SK-N-SH treated with all-trans-retinoic acid at 6 μM for 48 hours (cell line): ENCODE results near the gene SBF2.

Experiments
- ATAC-seq: fragments of 200-7000 bp; cut with Tn5 transposase; 3 replicates; pipeline ENCODE4 v1.9.1; 2020; ENCODE audit warnings: mild to moderate bottlenecking, moderate library complexity
- ARNTL ChIP-seq: fragments of 450-650 bp; formaldehyde crosslinking; IDR thresholded peaks from 2 replicates; pipeline ENCODE4 v1.5.0; 2020; ENCODE audit warnings: low read depth, mild to moderate bottlenecking, moderate library complexity, borderline replicate concordance
- BACH2 ChIP-seq: fragments of 250-450 bp; sonication (Bioruptor Pico); IDR thresholded peaks from 2 replicates; pipeline ENCODE4 v1.9.0; 2021; ENCODE audit warnings: mild to moderate bottlenecking, borderline replicate concordance
- CREB5 ChIP-seq: fragments of 250-450 bp; sonication (Bioruptor Pico); IDR thresholded peaks from 2 replicates; pipeline ENCODE4 v1.5.1; 2020; ENCODE audit warnings: low read depth, mild to moderate bottlenecking, moderate library complexity
- CSDC2 ChIP-seq: fragments of 250-450 bp; sonication (Bioruptor Pico); IDR thresholded peaks from 2 replicates; pipeline ENCODE4 v1.5.0; 2020; ENCODE audit warnings: mild to moderate bottlenecking, moderate library complexity
- ESRRG ChIP-seq: fragments of 250-450 bp; sonication (Bioruptor Pico); IDR thresholded peaks from 2 replicates; pipeline ENCODE4 v1.6.1; 2021; ENCODE audit warnings: mild to moderate bottlenecking
- GLIS3 ChIP-seq: fragments of 250-450 bp; sonication (Bioruptor Pico); IDR thresholded peaks from 2 replicates; pipeline ENCODE4 v1.5.0; 2020; ENCODE audit warnings: mild to moderate bottlenecking, moderate library complexity
- ISL1 ChIP-seq: fragments of 250-450 bp; sonication (Bioruptor Pico); IDR thresholded peaks from 2 replicates; pipeline ENCODE4 v2.1.2; 2022; ENCODE audit warnings: mild to moderate bottlenecking, moderate library complexity
- OSR1 ChIP-seq: fragments of 250-450 bp; sonication (Bioruptor Pico); IDR thresholded peaks from 2 replicates; pipeline ENCODE4 v1.8.0; 2022; ENCODE audit warnings: moderate library complexity, mild to moderate bottlenecking, inconsistent platforms
- PPARA ChIP-seq: fragments of 250-450 bp; sonication (Bioruptor Pico); IDR thresholded peaks from 2 replicates; pipeline ENCODE4 v1.5.0; 2020; ENCODE audit warnings: mild to moderate bottlenecking, borderline replicate concordance
- RARB ChIP-seq: fragments of 250-450 bp; sonication (Bioruptor Pico); IDR thresholded peaks from 2 replicates; pipeline ENCODE4 v1.8.0; 2021; ENCODE audit warnings: mild to moderate bottlenecking, moderate library complexity
- TCF4 ChIP-seq: fragments of 250-450 bp; sonication (Bioruptor Pico); IDR thresholded peaks from 2 replicates; pipeline ENCODE4 v1.8.0; 2021; ENCODE audit warnings: mild to moderate bottlenecking, moderate library complexity, borderline replicate concordance
- TOX ChIP-seq: fragments of 250-450 bp; sonication (Bioruptor Pico); IDR thresholded peaks from 2 replicates; pipeline ENCODE4 v1.8.0; 2021; ENCODE audit warnings: mild to moderate bottlenecking, moderate library complexity, borderline replicate concordance
- TSHZ2 ChIP-seq: fragments of 250-450 bp; sonication (Bioruptor Pico); IDR thresholded peaks from 2 replicates; pipeline ENCODE4 v1.5.0; 2020; ENCODE audit warnings: mild to moderate bottlenecking, moderate library complexity
- ZFP3 ChIP-seq: fragments of 250-450 bp; sonication (Bioruptor Pico); IDR thresholded peaks from 2 replicates; pipeline ENCODE4 v1.5.0; 2020; ENCODE audit warnings: mild to moderate bottlenecking, moderate library complexity
- ZFP30 ChIP-seq: fragments of 450-650 bp; formaldehyde crosslinking; IDR thresholded peaks from 2 replicates; pipeline ENCODE4 v1.5.0; 2022; ENCODE audit warnings: mild to moderate bottlenecking, moderate library complexity
- ZNF565 ChIP-seq: fragments of 450-650 bp; formaldehyde crosslinking; conservative IDR thresholded peaks from 2 replicates; pipeline ENCODE4 v1.5.0; 2020; ENCODE audit warnings: low read depth, mild to moderate bottlenecking, moderate library complexity
- ZNF70 ChIP-seq: fragments of 450-650 bp; formaldehyde crosslinking; IDR thresholded peaks from 2 replicates; pipeline ENCODE4 v1.5.0; 2020; ENCODE audit warnings: mild to moderate bottlenecking, moderate library complexity
- ZNF8 ChIP-seq: fragments of 450-650 bp; formaldehyde crosslinking; IDR thresholded peaks from 2 replicates; pipeline ENCODE4 v1.5.0; 2020; ENCODE audit warnings: mild to moderate bottlenecking, moderate library complexity
- TF ChIP-seq, protein P1 (sequence below): fragments of 250-450 bp; sonication (Bioruptor Pico); IDR thresholded peaks from 2 replicates; pipeline ENCODE4 v1.8.0; 2021; ENCODE audit warnings: low read depth, mild to moderate bottlenecking, moderate library complexity, borderline replicate concordance
- TF ChIP-seq, protein P2 (sequence below): fragments of 250-450 bp; sonication (Bioruptor Pico); IDR thresholded peaks from 2 replicates; pipeline ENCODE4 v1.5.1; 2021; ENCODE audit warnings: mild to moderate bottlenecking, moderate library complexity
- TF ChIP-seq, protein P3 (sequence below): fragments of 250-450 bp; sonication (Bioruptor Pico); IDR thresholded peaks from 2 replicates; pipeline ENCODE4 v1.8.0; 2020; ENCODE audit warnings: mild to moderate bottlenecking, moderate library complexity, borderline replicate concordance

SBF2 gene

DNA sequence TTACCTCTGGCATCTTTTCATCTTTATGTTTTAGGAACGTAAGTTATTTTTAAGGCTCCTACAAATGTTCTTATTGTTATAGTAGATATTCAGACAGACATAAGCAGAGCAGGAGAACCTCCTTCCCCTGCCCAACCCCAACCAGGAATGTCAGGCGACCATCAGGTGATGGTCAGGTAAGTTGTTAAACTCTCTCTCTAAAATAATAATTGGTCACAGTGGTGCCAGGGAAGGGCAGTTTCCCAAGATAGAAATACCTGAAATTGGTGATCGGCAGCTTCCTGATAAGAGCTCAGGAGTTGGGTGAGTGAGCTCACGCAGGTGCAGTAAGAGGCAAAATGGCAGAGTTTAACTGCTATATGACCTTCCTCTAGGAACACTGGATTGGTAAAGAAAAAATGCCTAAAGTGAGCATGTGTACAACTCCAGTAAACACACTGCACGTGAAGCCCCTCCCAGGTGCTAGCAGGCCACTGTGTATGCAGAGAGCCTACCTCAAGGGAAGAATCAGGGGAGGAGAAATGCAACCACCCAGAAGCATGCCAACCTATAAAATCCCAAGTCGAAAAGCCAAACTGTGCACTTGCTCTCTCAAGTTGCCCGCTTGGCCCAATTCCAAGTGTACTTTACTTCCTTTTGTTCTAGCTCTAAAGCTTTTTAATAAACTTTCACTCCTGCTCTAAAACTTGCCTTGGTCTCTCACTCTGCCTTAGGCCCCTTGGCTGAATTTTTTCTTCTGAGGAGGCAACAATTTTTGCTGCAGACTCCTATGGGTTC, 273.9 kb downstream of the SBF2 start:
- no peak for ATAC-seq

DNA sequence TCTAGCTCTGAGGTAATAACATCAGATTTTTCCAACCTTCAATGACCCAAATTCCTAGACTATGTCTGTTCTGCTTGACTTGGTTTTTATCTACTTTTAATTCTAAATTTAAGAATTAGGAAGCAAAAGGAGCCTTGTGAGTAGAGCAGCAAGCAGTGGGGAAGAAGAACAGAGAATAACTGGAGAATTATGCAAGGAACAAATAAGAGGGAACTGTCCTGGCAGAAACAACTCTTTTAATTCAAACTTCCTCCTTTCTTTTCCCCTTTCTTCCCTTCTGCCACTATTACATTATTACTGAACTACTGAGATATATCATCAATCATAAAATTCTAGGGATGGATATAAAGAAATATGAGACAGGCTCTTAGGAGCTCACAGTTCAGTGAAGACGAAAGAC, 276.1 kb downstream of the SBF2 start:
- ATAC-seq = no peak
- TF ChIP-seq CSDC2 (no peak), ISL1 (no peak), TCF4 (CRISPR knock-in tag) (no peak), ARNTL (CRISPR knock-in tag) (no peak), ZNF70 (CRISPR knock-in tag) (no peak)
- TF ChIP-seq, protein P1, sequence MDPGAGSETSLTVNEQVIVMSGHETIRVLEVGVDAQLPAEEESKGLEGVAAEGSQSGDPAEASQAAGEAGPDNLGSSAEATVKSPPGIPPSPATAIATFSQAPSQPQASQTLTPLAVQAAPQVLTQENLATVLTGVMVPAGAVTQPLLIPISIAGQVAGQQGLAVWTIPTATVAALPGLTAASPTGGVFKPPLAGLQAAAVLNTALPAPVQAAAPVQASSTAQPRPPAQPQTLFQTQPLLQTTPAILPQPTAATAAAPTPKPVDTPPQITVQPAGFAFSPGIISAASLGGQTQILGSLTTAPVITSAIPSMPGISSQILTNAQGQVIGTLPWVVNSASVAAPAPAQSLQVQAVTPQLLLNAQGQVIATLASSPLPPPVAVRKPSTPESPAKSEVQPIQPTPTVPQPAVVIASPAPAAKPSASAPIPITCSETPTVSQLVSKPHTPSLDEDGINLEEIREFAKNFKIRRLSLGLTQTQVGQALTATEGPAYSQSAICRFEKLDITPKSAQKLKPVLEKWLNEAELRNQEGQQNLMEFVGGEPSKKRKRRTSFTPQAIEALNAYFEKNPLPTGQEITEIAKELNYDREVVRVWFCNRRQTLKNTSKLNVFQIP = no peak

More for the DNA sequence above, 273.9 kb downstream of the SBF2 start:
- TF ChIP-seq, protein P2, sequence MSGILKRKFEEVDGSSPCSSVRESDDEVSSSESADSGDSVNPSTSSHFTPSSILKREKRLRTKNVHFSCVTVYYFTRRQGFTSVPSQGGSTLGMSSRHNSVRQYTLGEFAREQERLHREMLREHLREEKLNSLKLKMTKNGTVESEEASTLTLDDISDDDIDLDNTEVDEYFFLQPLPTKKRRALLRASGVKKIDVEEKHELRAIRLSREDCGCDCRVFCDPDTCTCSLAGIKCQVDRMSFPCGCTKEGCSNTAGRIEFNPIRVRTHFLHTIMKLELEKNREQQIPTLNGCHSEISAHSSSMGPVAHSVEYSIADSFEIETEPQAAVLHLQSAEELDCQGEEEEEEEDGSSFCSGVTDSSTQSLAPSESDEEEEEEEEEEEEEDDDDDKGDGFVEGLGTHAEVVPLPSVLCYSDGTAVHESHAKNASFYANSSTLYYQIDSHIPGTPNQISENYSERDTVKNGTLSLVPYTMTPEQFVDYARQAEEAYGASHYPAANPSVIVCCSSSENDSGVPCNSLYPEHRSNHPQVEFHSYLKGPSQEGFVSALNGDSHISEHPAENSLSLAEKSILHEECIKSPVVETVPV (CRISPR knock-in tag) = no peak
- TF ChIP-seq TSHZ2 (CRISPR knock-in tag) = no peak
- TF ChIP-seq GLIS3 = no peak
- no peak for TF ChIP-seq CREB5 (CRISPR knock-in tag)
- no peak for TF ChIP-seq TCF4 (CRISPR knock-in tag)
- TF ChIP-seq ESRRG (CRISPR knock-in tag) = no peak

- ATAC-seq = no peak
- TF ChIP-seq CREB5 (CRISPR knock-in tag) = no peak
- no peak for TF ChIP-seq TCF4 (CRISPR knock-in tag)
- no peak for TF ChIP-seq ZNF70 (CRISPR knock-in tag)
- no peak for TF ChIP-seq OSR1 (CRISPR knock-in tag)
- no peak for TF ChIP-seq RARB (CRISPR knock-in tag)
- no peak for TF ChIP-seq ZFP3 (CRISPR knock-in tag)
- no peak for TF ChIP-seq PPARA (CRISPR knock-in tag)
- no peak for TF ChIP-seq ZFP30 (CRISPR knock-in tag)
- no peak for TF ChIP-seq CSDC2
- TF ChIP-seq, protein P3, sequence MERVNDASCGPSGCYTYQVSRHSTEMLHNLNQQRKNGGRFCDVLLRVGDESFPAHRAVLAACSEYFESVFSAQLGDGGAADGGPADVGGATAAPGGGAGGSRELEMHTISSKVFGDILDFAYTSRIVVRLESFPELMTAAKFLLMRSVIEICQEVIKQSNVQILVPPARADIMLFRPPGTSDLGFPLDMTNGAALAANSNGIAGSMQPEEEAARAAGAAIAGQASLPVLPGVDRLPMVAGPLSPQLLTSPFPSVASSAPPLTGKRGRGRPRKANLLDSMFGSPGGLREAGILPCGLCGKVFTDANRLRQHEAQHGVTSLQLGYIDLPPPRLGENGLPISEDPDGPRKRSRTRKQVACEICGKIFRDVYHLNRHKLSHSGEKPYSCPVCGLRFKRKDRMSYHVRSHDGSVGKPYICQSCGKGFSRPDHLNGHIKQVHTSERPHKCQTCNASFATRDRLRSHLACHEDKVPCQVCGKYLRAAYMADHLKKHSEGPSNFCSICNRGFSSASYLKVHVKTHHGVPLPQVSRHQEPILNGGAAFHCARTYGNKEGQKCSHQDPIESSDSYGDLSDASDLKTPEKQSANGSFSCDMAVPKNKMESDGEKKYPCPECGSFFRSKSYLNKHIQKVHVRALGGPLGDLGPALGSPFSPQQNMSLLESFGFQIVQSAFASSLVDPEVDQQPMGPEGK (CRISPR knock-in tag) = no peak
- TF ChIP-seq, protein P1 = no peak
- no peak for TF ChIP-seq TSHZ2 (CRISPR knock-in tag)
- TF ChIP-seq ISL1 = no peak
- TF ChIP-seq BACH2 (CRISPR knock-in tag) = no peak
- TF ChIP-seq ZNF8 (CRISPR knock-in tag) = no peak
- TF ChIP-seq TOX (CRISPR knock-in tag) = no peak
- TF ChIP-seq GLIS3 = no peak
- TF ChIP-seq ZNF565 = no peak
Observed at GRCh38 chr11:10017050-10017449, 277.0 kb downstream of the SBF2 start.
